OCI-LY1 (cell line): ENCODE measurements around the gene CTIF.

Source experiments
- H2AFZ ChIP-seq: fragments of 200-600 bp; sonication (generic), shearing (Covaris generic); 2 replicates; pipeline ENCODE4 v1.6.0; 2014; ENCODE audit warnings: antibody characterized with exemption, mild to moderate bottlenecking, low read length
- H3F3A ChIP-seq: fragments of 200-600 bp; sonication (generic), shearing (Covaris generic); 2 replicates; pipeline ENCODE4 v1.6.0; 2014; ENCODE audit warnings: mild to moderate bottlenecking, antibody characterized with exemption, low read length, moderate library complexity; ENCODE audit not compliant: insufficient read depth
- H3K27ac ChIP-seq: fragments of 200-600 bp; sonication (generic); 2 replicates; pipeline ENCODE4 v1.5.1; 2014; ENCODE audit warnings: low read length, mixed run types, mild to moderate bottlenecking, low read depth; ENCODE audit not compliant: poor library complexity, severe bottlenecking
- H3K27me3 ChIP-seq: fragments of 200-600 bp; sonication (generic); 2 replicates; pipeline ENCODE4 v1.6.0; 2014; ENCODE audit warnings: antibody characterized with exemption, mild to moderate bottlenecking, low read length, moderate library complexity; ENCODE audit not compliant: insufficient read depth
- H3K36me3 ChIP-seq: fragments of 200-600 bp; sonication (generic); 2 replicates; pipeline ENCODE4 v1.6.1; 2014; ENCODE audit warnings: mild to moderate bottlenecking, antibody characterized with exemption, low read length, moderate library complexity, mixed read lengths; ENCODE audit not compliant: insufficient read depth
- H3K4me1 ChIP-seq: fragments of 200-600 bp; sonication (generic); 2 replicates; pipeline ENCODE4 v1.5.1; 2014; ENCODE audit warnings: mild to moderate bottlenecking, low read length, moderate library complexity; ENCODE audit not compliant: insufficient read depth, severe bottlenecking
- H3K4me2 ChIP-seq: fragments of 200-600 bp; sonication (generic), shearing (Covaris generic); 2 replicates; pipeline ENCODE4 v1.6.1; 2014; ENCODE audit warnings: low read length
- H3K4me3 ChIP-seq: fragments of 200-600 bp; sonication (generic); 2 replicates; pipeline ENCODE4 v1.5.1; 2014; ENCODE audit warnings: low read length, low read depth, mild to moderate bottlenecking, mixed read lengths; ENCODE audit not compliant: poor library complexity, severe bottlenecking
- H3K79me2 ChIP-seq: fragments of 200-600 bp; shearing (Covaris generic); 2 replicates; pipeline ENCODE4 v1.6.1; 2016; ENCODE audit warnings: mixed run types, low read length, mixed read lengths; ENCODE audit not compliant: insufficient read depth
- H3K9ac ChIP-seq: fragments of 200-600 bp; sonication (generic), shearing (Covaris generic); 2 replicates; pipeline ENCODE4 v1.6.1; 2014; ENCODE audit warnings: mild to moderate bottlenecking, low read length, mixed read lengths
- H3K9me2 ChIP-seq: fragments of 200-600 bp; sonication (generic), shearing (Covaris generic); 2 replicates; pipeline ENCODE4 v1.6.1; 2014; ENCODE audit warnings: low read depth, mild to moderate bottlenecking, low read length, mixed read lengths
- H3K9me3 ChIP-seq: fragments of 200-600 bp; shearing (Covaris generic); 2 replicates; pipeline ENCODE4 v1.6.1; 2014; ENCODE audit warnings: low read length, mixed read lengths
- H4K20me1 ChIP-seq: fragments of 200-600 bp; sonication (generic), shearing (Covaris generic); 2 replicates; pipeline ENCODE4 v1.6.0; 2016; ENCODE audit warnings: mild to moderate bottlenecking, low read length; ENCODE audit not compliant: insufficient read depth
- CTCF ChIP-seq: fragments of 200-600 bp; sonication (generic), shearing (Covaris generic); IDR thresholded peaks from 2 replicates; pipeline ENCODE4 v1.5.1; 2017; ENCODE audit warnings: mild to moderate bottlenecking, antibody characterized with exemption, low read length, moderate library complexity, mixed read lengths
- EZH2 ChIP-seq: fragments of 200-600 bp; sonication (generic), shearing (Covaris generic); IDR thresholded peaks from 2 replicates; pipeline ENCODE4 v1.8.0; 2017; ENCODE audit warnings: borderline replicate concordance, mixed run types, mild to moderate bottlenecking, antibody characterized with exemption, low read length, moderate library complexity, mixed read lengths

CTIF gene

GRCh38 chr18:48734460-48734859 is 195.6 kb downstream of the CTIF start:
- Histone ChIP-seq H3K4me3 (no peak overlapping the region), H3F3A (no peaks in the 10 kb centered on the region), H3K4me1 (no peaks in the 10 kb centered on the region), H3K27me3 (no peaks in the 10 kb centered on the region), H3K4me2 (no peak overlapping the region), H3K36me3 (no peaks in the 10 kb centered on the region), H2AFZ (no peak overlapping the region), H3K9me3 (no peaks in the 10 kb centered on the region), H3K27ac (no peak overlapping the region), H3K9me2 (no peaks in the 10 kb centered on the region), H3K79me2 (no peaks in the 10 kb centered on the region), H3K9ac (no peak overlapping the region), H4K20me1 (no peaks in the 10 kb centered on the region)
- TF ChIP-seq EZH2, result no peak
- no peak for TF ChIP-seq CTCF

GRCh38 chr18:48735080-48735676 is 196.3 kb downstream of the CTIF start:
- Histone ChIP-seq H3K9me3 (no peaks in the 10 kb centered on the region), H4K20me1 (no peaks in the 10 kb centered on the region), H3K27me3 (no peaks in the 10 kb centered on the region), H3F3A (no peaks in the 10 kb centered on the region), H2AFZ (no peak overlapping the region), H3K4me3 (no peak overlapping the region), H3K79me2 (no peaks in the 10 kb centered on the region), H3K27ac (no peak overlapping the region), H3K4me1 (no peaks in the 10 kb centered on the region), H3K36me3 (no peaks in the 10 kb centered on the region), H3K9ac (no peak overlapping the region), H3K4me2 (no peak overlapping the region), H3K9me2 (no peaks in the 10 kb centered on the region)
- TF ChIP-seq EZH2 (no peak), CTCF (no peak)

GRCh38 chr18:48735681-48736255 is 196.9 kb downstream of the CTIF start:
- Histone ChIP-seq H3K27me3 (no peaks in the 10 kb centered on the region), H2AFZ (no peak overlapping the region)

More at GRCh38 chr18:48735681-48736255, 196.9 kb downstream of the CTIF start:
- TF ChIP-seq EZH2 (no peak), CTCF (no peak)
- Histone ChIP-seq H3K9me3 (no peaks in the 10 kb centered on the region), H3K9ac (no peak overlapping the region), H4K20me1 (no peaks in the 10 kb centered on the region), H3K4me2 (no peak overlapping the region), H3K79me2 (no peaks in the 10 kb centered on the region), H3K4me1 (no peaks in the 10 kb centered on the region), H3F3A (no peaks in the 10 kb centered on the region), H3K27ac (no peak overlapping the region), H3K36me3 (no peaks in the 10 kb centered on the region), H3K4me3 (no peak overlapping the region), H3K9me2 (no peaks in the 10 kb centered on the region)
